Limb (tissue), 2 donors: ENCODE data around the gene MET.
"Not testable (repeated sequence)": the region's sequence is repeated elsewhere in the genome, so short reads cannot be mapped to it uniquely, and the experiment has no call there.

Experiments
- DNase-seq, 2 donors: peaks; one replicate each; pipeline ENCODE4 v3.0.0-alpha.2; 2016; ENCODE audit errors: extremely low spot score in 2 of 2

MET gene

DNA sequence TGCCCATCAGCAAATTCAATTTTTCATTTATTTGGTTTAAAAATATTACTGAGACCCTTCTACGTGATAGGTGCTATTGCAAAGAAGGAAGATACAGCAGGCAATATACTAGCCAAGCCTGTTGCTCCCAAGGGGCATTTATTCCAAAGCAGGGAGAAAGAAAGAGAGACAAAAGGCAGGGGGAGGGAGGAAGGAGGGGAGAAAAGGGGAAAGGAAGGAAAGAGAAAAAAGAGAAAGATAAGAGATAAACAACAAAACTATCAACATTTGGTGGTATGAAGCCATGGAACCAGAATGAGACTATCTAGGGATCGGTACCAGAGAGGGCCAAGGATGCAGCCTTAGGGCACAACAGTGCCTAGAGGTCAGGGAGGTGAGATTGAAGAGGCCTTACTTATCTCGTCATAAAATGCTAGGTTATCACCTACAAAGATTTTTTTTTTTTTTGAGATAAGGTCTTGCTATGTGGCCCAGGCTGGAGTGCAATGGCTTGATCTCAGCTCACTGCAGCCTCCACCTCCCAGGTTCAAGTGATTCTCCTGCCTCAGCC lies 135.1 kb downstream of the MET start:
- DNase-seq, result no peak

DNA sequence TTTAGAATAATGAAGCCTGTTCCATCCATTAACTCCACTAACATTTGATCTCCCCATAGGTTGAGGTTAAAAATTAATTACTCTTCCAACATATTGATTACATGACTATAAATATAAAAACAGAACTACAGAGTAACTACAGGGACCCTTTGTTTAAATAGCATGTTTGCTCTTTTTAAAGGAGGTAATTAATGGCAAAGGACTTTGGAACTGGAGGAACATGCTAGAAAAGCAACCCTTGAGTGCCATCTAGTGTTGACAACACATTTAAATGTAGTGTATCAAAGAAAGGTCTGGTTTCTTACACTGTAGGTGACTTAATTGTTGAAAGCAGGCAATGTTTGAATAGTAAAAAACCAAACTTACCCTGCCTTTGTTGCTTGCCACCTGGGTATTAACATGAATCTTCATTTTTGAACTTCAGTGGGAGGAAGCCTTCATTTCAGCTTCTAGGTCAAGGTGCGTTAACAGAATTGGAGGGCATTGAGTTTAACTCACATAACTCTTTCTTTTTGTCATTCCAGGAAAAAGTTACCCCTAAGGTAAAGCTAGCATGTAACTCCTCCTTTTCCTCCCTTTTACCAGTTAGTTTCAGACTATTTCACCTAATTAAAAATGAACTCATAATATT lies 137.8 kb downstream of the MET start:
- DNase-seq, result peak in 1 of 2 donors; percentile 86

GRCh38 chr7:116810267-116811116 lies 138.5 kb downstream of the MET start:
- no peak for DNase-seq

- DNase-seq, result no peak
Measured at GRCh38 chr7:116811768-116812167, 139.8 kb downstream of the MET start.

- DNase-seq, result no peak
Measured at GRCh38 chr7:116812860-116813259, 140.9 kb downstream of the MET start.

DNA sequence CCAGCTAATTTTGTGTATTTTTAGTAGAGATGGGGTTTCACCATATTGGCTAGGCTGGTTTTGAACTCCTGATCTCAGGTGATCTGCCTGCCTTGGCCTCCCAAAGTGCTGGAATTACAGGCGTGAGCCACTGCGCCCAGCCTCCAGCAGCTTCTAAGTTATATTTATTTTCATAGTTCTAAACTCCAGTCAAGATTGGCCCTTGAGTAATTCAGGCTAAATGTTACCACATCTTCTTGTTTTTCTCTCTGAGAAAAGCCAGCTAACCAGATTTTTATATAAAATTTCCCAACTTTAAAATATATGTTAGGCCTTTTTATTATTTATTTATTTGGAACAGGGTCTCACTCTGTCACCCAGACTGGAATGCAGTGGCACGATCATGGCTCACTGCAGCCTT lies 141.4 kb downstream of the MET start:
- DNase-seq, result not testable (repeated sequence)

- no peak for DNase-seq
Measured at GRCh38 chr7:116815041-116815440, 143.0 kb downstream of the MET start.

DNA sequence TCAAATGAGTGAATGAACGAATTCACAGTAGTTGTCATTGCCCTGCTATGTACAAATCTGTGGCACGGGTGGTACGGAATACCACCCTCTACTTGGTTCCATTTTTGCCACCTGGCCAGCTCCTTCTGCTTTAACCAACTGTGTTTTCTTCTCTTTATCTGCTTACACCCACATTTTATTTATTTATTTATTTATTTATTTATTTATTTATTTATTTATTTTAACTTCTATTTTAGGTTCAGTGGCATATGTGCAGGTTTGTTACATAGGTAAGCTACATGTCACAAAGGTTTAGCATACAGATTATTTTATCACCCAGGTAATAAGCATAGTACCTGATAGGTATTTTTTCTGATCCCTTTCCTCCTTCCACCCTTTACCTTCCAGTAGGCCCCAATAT lies 148.2 kb downstream of the MET start:
- DNase-seq, result no peak

- DNase-seq, result not testable (repeated sequence)
Measured at GRCh38 chr7:116821647-116822046, 149.7 kb downstream of the MET start.

- no peak for DNase-seq
Measured at GRCh38 chr7:116824449-116824848, 152.5 kb downstream of the MET start.

DNA sequence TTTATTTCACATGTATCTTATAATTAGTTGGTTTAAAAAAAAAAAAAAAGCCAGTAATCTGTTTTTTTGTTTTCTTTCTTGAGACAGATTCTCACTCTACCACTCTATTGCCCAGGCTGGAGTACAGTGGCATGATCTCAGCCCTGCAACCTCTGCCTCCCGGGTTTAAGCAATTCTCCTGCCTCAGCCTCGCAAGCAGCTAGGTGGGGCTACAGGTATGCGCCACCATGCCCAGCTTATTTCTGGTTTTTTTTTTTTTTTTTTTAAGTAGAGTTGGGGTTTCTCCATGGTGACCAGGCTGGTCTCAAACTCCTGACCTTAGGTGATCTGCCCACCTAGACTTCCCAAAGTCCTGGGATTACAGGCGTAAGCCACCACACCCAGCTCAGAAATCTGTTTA lies 156.3 kb downstream of the MET start:
- no peak for DNase-seq

GRCh38 chr7:116829041-116829440 lies 157.0 kb downstream of the MET start:
- no peak for DNase-seq

DNA sequence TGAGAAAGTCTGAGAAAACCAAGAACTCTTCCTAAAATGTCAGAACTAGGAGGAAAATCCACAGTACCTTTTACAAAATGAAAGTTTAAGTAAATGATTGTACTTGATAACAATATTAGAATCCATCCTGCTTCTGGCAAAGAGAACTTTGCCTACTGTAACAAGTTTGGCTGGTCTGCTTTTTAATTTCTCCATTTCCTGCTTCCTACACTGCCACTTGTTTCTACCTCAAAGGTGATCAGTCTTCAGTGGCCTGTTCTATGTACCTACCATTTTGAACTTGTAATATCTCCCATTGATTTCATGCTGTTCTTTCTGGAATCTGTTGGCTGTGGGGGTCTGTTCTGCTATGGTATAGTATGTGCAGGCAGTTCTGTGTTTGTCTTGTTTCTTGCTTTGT lies 157.5 kb downstream of the MET start:
- DNase-seq, result no peak

DNA sequence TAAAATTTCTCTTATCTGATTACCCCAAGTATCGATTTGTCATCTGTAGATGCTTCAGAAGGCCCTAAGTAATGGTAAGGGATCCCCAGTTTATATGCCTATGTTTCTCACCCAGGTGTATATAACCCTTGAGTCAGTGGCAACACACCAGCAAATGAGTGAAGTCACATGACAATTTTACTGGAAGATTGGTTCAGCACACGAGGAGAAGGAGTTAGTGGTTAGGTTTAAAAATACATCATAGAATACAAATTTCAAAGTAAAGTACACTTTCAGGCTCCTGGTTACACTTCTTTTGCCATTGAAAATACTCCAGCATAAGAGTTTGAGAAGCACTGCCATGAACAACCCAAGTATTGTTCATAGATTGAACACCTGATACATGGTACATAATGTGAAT lies 160.7 kb downstream of the MET start:
- DNase-seq, result no peak

GRCh38 chr7:116834815-116835504 lies 163.0 kb downstream of the MET start:
- DNase-seq, result no peak

DNA sequence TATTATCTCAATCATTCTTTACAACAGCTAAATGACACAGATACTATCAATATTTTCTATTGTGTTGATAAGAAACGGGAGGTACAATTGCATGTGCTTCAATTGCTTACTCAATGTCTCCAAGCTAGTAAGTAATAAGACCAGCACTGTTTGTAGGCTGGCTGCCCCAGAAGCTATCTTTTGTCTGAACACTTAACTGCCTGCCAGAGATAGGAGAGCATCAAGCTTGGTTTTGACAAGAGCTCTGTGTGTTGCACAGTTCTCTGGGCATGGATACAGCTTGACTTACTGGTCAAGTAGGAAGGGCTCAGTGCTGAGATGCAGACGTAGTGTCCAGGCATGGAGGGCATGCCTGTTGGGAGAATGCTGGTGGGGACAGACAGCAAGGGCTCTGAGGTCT lies 164.1 kb downstream of the MET start:
- no peak for DNase-seq

DNA sequence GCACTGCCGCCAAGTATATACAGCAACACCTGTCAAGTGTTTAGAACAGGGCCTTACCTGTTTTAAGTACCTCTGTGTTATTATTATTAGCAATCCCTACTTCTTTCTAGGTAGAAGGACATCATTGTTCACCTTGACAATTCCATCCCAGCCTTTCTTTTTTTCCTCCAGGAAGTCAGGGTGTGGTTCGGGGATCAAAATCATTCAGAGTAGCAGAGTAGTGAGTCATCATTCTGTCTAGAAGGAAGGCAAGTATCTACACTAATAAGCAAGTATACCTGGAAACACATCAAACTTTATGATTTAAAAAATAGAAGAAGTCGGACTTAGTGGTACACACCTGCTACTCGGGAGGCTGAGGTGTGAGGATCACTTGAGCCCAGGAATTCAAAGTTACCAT lies 164.9 kb downstream of the MET start:
- DNase-seq, result no peak

DNA sequence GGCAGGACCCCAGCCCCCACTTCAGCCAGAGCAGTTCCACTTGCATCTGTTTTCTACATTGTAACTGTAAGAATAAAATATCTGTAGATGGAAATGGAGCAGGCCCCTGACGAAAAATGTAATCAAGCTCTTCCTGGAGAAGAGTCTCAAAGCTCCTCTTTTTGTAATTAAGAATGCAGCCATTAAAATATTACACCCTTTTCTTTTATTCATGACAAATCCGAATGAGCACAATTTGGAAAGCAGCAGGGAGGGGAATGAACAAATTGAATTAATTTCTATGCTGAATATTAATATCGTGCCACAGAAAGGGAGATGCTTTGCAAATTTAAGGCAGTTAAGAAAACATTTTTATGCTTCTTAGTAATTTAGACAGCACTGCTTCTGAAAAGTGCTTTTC lies 165.6 kb downstream of the MET start:
- no peak for DNase-seq

DNA sequence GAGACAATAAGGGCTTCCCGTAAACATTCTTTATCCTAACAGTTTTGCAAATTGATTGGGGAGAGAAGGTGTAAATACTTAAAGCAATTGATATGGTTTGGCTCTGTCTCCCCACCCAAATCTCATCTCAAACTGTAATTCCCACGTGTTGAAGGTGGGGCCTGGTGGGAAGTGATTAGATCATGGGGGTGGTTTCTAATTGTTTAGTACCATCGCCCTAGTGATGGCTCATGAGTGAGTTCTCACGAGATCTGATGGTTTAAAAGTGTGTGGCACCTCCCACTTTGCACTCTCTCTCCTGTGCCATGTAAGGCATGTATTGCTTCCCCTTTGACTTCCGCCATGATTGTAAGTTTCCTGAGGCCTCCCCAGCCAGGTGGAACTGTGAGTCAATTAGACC lies 168.3 kb downstream of the MET start:
- DNase-seq, result no peak

DNA sequence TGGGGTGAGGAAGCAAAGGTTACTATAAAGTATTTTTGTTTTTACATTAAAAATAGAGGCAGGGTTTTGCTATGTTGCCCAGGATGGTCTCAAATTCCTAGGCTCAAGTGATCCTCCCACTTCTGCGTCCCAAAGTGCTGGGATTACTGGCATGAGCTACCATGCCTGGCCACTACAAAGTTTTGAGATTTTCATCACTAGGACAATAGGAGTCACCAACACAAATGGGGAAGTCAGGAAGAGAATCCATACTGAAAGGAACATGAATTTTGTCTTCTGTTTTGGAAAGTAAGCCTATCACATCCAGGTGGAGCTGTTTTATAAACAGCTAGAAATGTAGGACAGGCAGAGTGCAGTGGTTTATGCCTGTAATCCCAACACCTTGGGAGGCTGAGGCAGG lies 170.4 kb downstream of the MET start:
- no peak for DNase-seq

DNA sequence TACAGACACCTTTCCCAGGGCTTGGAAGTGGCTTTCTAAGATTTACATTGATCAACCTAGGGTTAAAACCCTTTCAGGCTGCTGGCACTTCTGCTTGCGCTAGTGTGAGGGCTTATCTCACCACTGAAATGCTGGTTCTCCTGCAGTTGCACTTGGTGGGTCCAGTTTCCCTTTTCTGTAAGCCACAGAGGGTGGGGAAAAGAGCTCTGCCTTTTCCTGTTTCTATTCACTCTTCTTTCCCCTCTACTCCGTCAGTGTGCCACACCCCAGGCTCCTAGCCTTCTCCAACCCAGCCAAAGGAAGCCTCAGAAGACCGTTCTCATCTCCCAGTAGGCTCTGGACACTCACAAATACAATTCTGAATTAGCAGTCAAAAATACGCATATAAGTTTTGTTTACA lies 171.4 kb downstream of the MET start:
- no peak for DNase-seq
